Activated T-helper 1 cell treated with Interleukin-2 at 50 U/mL for 16 hours (primary cell): ENCODE results near the gene GLRA1.

Experiments used
- DNase-seq: peaks from one replicate; pipeline ENCODE4 v3.0.0-alpha.2; 2020; ENCODE audit warnings: low read depth

GLRA1 gene

DNA sequence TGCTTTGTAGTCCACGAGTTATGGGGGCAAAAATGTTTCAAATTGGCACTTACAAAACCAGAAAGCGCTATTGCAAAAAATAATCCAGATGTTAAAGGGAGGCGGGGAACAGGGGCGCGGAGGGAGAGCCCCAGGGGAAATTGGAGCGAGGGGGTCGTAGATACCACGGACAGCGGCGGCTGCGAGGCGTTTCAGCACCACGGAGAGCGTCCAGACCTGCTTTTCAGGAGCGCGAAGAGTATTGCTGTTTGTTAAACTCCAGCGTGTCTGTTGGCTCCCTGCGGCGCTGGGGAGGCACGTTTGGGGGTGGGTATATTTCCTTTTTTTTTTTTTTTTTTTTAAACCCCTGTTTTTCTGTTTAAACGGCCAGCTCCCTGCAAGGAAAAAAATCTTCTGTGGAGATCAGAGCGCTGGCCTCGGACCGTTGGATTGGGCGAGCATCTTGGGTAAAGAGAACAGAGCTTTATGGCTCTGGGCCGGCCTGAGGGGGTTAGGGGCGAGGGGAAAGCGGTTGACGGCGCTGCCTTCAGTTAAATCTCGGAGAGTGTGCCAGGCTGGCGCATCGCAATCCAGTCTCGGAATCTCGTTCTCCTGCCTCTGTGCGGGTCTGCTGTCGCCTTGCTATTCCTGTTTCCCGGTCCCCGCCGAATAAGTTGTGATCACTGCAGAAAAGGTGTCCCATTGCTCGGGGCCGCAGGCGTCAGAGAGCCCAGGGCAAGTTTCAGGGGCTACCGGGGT lies at the start of gene GLRA1:
Gene GLRA1 (minus strand): TSS at position 288 of the 738 bp plus-strand sequence. CDS start 302 bp downstream, outside the sequence.
- peak; percentile 11 for DNase-seq

DNA sequence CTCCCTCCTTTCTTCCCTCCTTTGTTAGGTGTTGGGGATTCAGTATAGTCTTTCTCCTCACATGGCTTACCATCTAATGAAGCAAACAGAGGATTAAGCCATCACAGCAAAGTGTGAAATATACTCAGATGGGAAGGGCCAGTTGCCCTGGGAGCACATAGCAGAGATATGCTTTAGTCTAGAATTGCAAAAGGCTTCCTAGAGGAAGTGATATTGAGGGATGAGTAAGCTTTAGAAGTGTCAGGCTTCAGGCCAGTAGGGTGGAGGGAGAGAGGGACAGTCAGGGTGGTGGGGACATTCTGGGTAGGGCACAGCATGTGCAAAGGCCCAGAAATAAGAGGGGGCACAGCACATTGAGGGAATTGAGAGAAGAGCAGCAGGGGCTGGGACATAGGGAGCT lies 46.2 kb upstream of the GLRA1 start:
- DNase-seq: no peak

DNA sequence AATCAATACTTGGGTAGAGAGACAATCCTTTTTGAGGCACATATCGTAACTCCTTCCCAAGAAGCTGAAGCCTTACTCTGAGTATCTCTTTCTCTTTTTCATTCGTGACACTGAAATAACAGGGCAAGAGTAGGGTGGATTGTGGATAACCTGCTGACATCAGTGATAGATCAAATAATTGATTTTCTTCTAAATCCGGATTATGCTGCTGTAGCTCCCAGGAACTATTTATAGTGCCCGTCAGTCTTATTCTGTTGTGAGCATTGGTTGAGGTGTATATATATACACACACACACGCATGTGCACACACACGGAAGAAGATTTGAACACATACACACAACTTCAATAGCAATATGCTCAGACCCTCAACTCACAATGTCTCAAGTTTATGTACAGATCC lies 43.2 kb upstream of the GLRA1 start:
- no peak for DNase-seq

- DNase-seq: no peak
These were observed 41.4 kb upstream of the GLRA1 start for GRCh38 chr5:151966046-151966445.

DNA sequence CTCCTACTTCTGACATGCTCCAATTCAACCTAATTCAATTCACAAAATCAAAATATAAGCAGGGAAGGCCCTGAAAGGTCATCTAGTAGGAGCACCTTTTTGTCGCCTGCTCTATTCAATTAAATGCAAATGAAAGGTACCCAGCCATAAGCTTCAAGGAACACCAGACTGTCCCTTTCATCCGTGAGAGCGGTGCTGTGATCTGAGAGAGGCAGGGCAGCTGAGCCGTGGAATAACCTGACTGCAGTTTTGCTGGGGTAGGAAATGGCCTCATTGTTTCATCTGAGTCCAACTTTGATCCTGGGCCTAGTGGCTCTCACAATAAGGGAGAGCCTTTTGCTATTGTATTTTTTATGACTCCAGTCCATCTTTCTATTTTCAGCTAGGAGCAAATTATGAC lies 39.8 kb upstream of the GLRA1 start:
- no peak for DNase-seq

DNA sequence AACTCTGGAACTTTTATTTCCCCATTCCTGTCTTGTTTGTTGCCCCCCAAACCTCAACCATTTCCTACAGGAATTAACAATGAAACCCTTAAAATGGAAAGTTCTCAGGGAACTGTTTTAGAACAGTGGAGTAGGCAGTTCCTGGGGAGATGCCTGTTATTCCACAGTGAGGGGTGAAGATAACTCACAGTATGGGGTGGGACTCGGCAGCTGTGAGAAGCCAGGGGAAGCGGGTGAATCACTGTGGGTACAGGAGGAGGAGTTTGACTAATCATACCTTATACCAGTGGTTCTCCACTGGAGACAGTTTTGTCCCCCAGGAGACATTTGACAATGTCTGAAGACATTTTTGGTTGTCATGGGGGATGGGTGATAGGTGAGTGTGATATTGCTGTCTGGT lies 36.9 kb upstream of the GLRA1 start:
- no peak for DNase-seq

- no peak for DNase-seq
These were observed 33.5 kb upstream of the GLRA1 start for GRCh38 chr5:151958111-151958510.

- DNase-seq: no peak
These were observed 32.1 kb upstream of the GLRA1 start for GRCh38 chr5:151956725-151957124.

GRCh38 chr5:151954255-151954654 lies 29.6 kb upstream of the GLRA1 start:
- no peak for DNase-seq

DNA sequence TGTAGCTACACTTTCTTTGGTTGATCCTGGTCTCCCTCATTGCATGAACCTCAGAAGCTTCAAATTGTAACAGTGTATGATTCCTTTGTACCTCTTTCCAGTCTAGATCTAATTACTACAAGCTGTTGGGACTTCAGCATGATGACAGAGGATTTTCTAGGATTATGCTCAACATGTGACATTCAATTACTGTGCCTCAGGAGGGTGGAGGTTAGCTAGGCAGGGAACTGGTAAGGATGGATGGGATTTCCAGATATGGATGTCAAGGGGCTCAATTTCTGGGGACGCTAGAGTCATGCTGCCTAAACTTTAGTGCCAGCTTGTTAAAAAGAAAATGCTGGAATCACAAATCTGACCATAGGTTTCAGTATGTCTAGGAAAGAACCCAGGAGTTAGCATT lies 29.2 kb upstream of the GLRA1 start:
- DNase-seq: no peak

GRCh38 chr5:151952238-151952637 lies 27.6 kb upstream of the GLRA1 start:
- no peak for DNase-seq

GRCh38 chr5:151950706-151951105 lies 26.1 kb upstream of the GLRA1 start:
- DNase-seq: no peak

- no peak for DNase-seq
These were observed 25.2 kb upstream of the GLRA1 start for GRCh38 chr5:151949701-151950308.

- DNase-seq: no peak
These were observed 24.5 kb upstream of the GLRA1 start for GRCh38 chr5:151949113-151949512.

DNA sequence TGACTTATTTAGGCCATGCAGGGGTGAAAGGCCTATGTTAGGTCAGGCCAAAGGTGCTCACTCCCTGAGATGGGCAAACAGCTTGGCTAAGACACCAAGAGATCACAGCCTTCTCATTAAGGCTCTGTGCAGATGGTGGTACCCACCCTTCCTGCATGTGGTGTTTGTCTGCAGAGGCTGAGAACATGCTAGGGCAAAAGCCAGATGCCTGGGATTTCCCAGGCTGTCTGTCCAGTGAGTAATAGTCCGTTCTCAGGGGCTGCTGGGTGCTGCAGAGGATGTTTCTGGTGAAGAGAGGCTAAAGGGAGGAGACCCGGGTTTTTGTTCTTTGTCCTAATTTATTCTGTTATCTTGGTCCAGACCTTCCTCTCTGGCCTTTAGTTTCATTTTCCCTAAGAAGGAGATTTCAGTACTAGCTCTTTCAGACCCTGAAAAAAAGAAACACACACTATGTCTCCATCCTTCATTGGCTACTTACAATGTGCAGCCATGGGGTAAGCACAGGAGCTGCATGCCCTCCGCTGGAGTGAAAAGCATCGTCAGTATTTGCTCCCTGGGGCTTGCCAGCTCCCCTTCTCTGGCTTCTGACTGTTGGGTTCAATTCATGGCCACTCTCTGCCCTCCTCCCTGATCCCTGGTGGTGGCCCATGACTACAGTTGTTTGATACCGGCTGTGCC lies 23.4 kb upstream of the GLRA1 start:
- no peak for DNase-seq

GRCh38 chr5:151937851-151938250 lies 13.2 kb upstream of the GLRA1 start:
- DNase-seq: no peak

DNA sequence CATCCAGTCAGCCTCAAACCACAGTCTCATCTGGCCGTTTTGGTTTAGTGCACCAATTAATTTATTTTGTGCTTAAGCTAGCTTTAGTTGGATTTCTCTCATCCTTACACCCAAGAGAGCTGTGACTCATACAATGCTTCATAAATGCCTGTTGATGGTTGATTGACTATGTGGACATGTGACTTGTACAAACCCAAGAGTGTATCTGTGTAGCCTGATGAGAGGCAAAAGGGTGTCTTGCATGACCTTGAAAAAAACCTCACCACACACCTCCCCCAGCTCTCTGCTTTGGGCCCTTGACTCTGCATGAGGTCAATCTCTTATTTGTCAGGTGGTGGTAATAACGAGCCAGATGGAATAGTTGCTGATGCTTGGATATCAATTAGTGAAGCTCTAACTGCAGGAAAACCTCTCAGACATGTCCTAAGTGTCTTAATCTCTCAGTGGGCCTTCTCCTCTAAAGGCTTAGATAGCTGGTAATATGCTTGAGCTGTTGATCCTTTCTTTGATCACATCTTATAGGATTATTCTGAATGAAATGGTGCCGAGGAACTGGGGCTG lies 10.6 kb upstream of the GLRA1 start:
- no peak for DNase-seq

DNA sequence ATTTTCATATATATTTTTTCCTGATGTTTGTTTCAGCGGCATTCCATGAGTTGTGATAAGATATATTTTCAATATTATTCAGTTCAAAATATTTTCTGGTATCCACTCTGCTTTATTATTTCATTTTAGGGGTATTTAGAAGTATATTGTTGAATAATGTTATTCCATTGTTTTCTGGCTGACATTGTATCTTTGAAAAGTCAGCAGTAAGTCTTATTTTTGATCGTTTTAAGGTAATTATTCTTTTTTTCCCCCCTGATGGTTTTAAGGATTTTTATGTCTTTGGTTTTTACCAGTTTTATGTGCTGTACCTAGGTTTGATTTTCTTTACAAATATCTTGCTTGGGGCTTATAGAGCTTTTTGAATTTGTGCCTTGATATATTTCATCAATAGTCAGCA lies 6.6 kb upstream of the GLRA1 start:
- no peak for DNase-seq

GRCh38 chr5:151926188-151926587 lies 1.5 kb upstream of the GLRA1 start:
- no peak for DNase-seq

DNA sequence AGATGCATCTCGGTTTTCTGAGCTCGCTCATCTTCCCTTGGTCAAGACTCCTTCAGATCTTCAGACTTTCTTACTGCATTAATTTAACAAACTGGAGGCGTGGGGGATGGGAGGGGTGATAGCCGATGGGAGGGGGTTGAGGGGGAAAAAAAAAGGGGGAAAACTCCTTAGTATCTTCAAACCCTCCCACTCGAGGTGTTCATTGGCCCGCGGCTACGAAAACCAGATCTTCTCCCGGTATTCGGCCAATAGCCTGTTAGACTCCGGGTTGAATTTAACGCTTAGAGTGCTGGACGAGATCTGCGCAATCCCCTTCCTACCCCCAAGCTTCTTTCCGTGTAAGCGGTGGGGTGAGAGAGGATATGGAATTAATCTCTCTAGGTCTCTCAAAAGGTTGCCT lies 689 bp upstream of the GLRA1 start:
- no peak for DNase-seq

DNA sequence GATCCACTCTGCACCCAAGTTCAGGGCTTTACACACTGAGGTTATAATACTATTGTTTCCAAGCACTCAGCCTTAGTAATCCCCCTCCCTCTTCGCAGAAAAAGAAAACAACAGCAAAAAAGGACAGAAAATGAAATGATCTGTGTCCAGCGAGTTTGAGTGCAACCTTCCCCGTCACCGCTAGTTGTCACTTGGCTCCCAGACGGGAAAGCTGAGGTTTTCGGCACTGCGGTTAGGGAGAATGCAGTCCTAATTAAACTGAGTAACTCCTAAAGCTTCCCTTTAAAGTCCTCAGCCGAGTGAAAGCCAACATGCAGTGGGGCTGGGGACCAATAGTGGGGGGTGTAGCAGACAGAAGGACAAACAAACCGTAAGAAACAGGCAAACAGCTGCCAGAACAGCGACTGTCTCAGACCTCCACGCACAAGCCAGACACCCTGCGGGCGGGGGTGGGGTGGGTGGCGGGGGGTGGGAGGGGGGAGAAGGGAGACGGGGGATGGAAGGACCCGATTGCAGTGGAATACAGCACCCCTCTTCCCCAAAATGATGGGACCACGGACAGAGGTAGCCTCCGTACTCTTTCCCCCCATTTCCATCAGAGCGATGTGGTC lies 680 bp downstream of the GLRA1 start:
- DNase-seq: no peak

GRCh38 chr5:151921916-151922315 lies 2.7 kb downstream of the GLRA1 start:
- DNase-seq: no peak

DNA sequence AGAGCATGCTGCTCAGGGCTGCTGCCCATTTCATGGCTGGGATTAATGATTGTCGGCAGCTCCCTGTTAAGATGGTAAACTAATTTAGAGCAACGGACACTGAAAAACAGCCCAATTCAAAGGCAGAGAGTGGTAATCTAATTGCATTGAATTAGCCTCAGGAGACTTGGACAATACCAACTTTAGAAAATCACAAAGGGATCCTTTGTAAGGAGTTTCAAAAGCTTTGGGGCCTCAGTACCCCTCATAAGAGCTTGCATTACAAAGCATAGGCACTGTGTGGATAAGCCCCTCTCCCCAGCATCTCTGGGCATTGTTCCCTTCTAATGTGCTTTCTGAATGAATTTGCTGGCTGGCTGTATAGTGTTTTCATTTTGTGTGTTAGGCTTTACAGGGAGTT lies 6.7 kb downstream of the GLRA1 start:
- no peak for DNase-seq
